Measurements from ENCODE around the gene CATSPER4. TPM values are rescaled to one million over a fixed set of nuclear protein-coding genes. Genes with fewer than 3 reads are reported as not detected.

Gene CATSPER4
- total RNA-seq, 1 experiment from 2014 or later = 0.35 TPM

DNA sequence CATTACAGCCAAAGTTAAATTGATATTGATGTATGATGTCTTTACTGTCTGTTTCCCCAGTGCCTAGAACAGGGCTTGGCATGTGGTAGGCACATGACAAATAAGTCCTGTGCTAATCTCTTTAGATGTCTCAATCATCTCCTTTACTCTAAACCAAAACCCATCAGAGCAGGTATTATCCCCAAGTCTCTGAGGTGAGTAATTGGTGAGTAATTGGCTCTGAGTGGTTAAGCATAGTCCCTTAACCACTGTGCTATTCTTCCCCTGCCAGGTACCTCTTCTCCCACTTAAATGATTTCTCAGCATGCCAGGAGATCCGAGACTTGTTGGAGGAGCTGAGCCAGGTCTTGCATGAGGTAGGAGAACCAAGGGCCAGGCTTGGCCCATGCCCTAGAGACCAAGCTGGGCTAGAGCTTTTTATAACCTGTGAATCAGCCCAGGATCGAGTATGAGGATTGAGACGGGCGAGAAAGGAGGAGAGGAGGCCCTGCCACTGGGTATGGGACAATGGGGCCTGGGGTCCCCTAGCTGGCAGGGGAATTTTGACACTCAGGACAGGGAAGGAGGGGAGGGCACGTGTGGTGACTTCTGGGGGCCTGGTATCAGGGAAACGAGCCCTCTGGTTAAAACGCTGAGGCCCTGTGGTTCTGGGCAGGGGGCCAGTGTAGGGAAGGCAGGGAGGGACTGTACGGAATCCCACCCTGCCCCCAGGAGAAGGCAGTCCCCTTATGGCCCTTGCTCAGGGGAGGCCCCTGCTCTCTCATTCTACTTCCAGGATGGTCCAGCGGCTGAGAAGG lies 8.6 kb upstream of the CATSPER4 start (continued):
- TF ChIP-seq, protein P1, sequence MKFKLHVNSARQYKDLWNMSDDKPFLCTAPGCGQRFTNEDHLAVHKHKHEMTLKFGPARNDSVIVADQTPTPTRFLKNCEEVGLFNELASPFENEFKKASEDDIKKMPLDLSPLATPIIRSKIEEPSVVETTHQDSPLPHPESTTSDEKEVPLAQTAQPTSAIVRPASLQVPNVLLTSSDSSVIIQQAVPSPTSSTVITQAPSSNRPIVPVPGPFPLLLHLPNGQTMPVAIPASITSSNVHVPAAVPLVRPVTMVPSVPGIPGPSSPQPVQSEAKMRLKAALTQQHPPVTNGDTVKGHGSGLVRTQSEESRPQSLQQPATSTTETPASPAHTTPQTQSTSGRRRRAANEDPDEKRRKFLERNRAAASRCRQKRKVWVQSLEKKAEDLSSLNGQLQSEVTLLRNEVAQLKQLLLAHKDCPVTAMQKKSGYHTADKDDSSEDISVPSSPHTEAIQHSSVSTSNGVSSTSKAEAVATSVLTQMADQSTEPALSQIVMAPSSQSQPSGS (CRISPR knock-in tag; IDR thresholded peaks at IDR 0.05; ENCODE audit: borderline replicate concordance, low read depth) = no peak
- TF ChIP-seq, protein P2, sequence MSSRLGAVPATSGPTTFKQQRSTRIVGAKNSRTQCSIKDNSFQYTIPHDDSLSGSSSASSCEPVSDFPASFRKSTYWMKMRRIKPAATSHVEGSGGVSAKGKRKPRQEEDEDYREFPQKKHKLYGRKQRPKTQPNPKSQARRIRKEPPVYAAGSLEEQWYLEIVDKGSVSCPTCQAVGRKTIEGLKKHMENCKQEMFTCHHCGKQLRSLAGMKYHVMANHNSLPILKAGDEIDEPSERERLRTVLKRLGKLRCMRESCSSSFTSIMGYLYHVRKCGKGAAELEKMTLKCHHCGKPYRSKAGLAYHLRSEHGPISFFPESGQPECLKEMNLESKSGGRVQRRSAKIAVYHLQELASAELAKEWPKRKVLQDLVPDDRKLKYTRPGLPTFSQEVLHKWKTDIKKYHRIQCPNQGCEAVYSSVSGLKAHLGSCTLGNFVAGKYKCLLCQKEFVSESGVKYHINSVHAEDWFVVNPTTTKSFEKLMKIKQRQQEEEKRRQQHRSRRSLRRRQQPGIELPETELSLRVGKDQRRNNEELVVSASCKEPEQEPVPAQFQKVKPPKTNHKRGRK (CRISPR knock-in tag; IDR thresholded peaks at IDR 0.05; ENCODE audit: borderline replicate concordance) = no peak
- TF ChIP-seq PRRX2 (CRISPR knock-in tag; IDR thresholded peaks at IDR 0.05) = no peak

DNA sequence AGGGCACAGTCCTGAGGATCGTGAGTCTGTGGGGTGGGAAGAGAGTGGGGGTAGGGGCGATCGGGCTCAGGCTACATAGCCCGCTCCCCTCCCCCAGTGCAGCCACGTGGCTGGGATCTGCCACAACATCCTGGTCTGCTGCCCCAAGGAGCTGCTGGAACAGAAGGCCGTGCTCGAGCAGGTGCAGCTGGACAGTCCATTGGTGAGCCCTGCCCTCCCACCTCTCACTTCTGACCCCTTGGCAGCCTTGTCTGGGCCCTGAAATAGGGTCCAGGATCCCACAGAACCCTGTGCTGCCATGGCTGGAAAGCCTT lies 8.1 kb upstream of the CATSPER4 start:
- ATAC-seq = no peak
- peaks cover 8% of the 10 kb centered on the region for H3K4me1 Mint-ChIP-seq
- 0 out of 2 replicates have a peak, but pooled peaks cover 5% of the 10 kb centered on the region for H3K36me3 Mint-ChIP-seq
- no peak for TF ChIP-seq GTF2I (CRISPR knock-in tag; conservative IDR thresholded peaks at IDR 0.05)
- TF ChIP-seq, protein P3, sequence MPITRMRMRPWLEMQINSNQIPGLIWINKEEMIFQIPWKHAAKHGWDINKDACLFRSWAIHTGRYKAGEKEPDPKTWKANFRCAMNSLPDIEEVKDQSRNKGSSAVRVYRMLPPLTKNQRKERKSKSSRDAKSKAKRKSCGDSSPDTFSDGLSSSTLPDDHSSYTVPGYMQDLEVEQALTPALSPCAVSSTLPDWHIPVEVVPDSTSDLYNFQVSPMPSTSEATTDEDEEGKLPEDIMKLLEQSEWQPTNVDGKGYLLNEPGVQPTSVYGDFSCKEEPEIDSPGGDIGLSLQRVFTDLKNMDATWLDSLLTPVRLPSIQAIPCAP (CRISPR knock-in tag; IDR thresholded peaks at IDR 0.05) = no peak
- TF ChIP-seq, protein P4, sequence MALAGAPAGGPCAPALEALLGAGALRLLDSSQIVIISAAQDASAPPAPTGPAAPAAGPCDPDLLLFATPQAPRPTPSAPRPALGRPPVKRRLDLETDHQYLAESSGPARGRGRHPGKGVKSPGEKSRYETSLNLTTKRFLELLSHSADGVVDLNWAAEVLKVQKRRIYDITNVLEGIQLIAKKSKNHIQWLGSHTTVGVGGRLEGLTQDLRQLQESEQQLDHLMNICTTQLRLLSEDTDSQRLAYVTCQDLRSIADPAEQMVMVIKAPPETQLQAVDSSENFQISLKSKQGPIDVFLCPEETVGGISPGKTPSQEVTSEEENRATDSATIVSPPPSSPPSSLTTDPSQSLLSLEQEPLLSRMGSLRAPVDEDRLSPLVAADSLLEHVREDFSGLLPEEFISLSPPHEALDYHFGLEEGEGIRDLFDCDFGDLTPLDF (CRISPR knock-in tag; IDR thresholded peaks at IDR 0.05) = no peak
- TF ChIP-seq, protein P5, sequence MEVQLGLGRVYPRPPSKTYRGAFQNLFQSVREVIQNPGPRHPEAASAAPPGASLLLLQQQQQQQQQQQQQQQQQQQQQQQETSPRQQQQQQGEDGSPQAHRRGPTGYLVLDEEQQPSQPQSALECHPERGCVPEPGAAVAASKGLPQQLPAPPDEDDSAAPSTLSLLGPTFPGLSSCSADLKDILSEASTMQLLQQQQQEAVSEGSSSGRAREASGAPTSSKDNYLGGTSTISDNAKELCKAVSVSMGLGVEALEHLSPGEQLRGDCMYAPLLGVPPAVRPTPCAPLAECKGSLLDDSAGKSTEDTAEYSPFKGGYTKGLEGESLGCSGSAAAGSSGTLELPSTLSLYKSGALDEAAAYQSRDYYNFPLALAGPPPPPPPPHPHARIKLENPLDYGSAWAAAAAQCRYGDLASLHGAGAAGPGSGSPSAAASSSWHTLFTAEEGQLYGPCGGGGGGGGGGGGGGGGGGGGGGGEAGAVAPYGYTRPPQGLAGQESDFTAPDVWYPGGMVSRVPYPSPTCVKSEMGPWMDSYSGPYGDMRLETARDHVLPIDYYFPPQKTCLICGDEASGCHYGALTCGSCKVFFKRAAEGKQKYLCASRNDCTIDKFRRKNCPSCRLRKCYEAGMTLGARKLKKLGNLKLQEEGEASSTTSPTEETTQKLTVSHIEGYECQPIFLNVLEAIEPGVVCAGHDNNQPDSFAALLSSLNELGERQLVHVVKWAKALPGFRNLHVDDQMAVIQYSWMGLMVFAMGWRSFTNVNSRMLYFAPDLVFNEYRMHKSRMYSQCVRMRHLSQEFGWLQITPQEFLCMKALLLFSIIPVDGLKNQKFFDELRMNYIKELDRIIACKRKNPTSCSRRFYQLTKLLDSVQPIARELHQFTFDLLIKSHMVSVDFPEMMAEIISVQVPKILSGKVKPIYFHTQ (CRISPR knock-in tag; IDR thresholded peaks at IDR 0.05) = no peak
- DNase-seq (ENCODE audit: low spot score) = no peak
- no peak overlapping the region for H3K27ac Mint-ChIP-seq
- H3K27me3 Mint-ChIP-seq (ENCODE audit: low read depth) = no peaks in the 10 kb centered on the region
- ChIA-PET POLR2A (no interaction called here), CTCF (interaction anchor here (1.1 to 3.6 kb wide), 3 partner anchors 8 to 51 kb away, joined by 3 to 25 read pairs (median 4); partner anchors contain the start of genes CATSPER4 and ZNF593)
- H3K4me3 Mint-ChIP-seq = no peak overlapping the region
- H3K9me3 Mint-ChIP-seq = no peaks in the 10 kb centered on the region

DNA sequence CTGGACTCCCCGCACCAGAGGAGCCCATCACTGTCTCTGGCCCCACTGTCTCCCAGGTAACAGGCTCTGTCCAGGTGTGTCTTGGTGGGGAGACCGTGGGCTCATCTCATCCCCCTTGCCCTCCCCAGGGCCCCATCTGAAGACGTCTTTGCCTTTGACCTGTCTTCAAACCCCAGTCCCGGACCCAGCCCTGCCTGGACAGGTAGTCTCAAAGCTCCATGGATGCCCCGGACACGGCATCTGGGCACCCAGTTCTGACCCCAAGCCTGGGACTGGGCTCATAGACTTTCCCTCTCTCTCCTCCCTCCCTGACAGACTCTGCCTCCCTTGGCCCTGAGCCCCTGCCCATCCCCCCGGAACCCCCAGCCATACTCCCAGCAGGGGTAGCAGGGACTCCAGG lies 6.3 kb upstream of the CATSPER4 start:
- DNase-seq (ENCODE audit: low spot score) (no peak), ATAC-seq (no peak)
- H3K27me3 Mint-ChIP-seq (ENCODE audit: low read depth) = no peaks in the 10 kb centered on the region
- POLR2A ChIA-PET = no interaction called here
- H3K9me3 Mint-ChIP-seq = no peaks in the 10 kb centered on the region
- H3K4me3 Mint-ChIP-seq = no peak overlapping the region
- H3K27ac Mint-ChIP-seq = no peak overlapping the region
- CTCF ChIA-PET = interaction anchor here (1.2 to 2.2 kb wide), 2 partner anchors 14 to 50 kb away, joined by 6 to 7 read pairs; partner anchors contain the start of genes CEP85 and ZNF593
- no peaks in the 10 kb centered on the region for H3K4me1 Mint-ChIP-seq
- 0 out of 2 replicates have a peak, but pooled peaks cover 5% of the 10 kb centered on the region for H3K36me3 Mint-ChIP-seq
- no peak for TF ChIP-seq ZBTB21 (CRISPR knock-in tag; IDR thresholded peaks at IDR 0.05; ENCODE audit: borderline replicate concordance)
- TF ChIP-seq, protein P6, sequence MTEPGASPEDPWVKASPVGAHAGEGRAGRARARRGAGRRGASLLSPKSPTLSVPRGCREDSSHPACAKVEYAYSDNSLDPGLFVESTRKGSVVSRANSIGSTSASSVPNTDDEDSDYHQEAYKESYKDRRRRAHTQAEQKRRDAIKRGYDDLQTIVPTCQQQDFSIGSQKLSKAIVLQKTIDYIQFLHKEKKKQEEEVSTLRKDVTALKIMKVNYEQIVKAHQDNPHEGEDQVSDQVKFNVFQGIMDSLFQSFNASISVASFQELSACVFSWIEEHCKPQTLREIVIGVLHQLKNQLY (CRISPR knock-in tag; IDR thresholded peaks at IDR 0.05) = no peak
- TF ChIP-seq CREM (CRISPR knock-in tag; IDR thresholded peaks at IDR 0.05) = no peak
- TF ChIP-seq JAZF1 (CRISPR knock-in tag; IDR thresholded peaks at IDR 0.05) = no peak
- no peak for TF ChIP-seq FOXK1 (CRISPR knock-in tag; IDR thresholded peaks at IDR 0.05)
- TF ChIP-seq SOX15 (CRISPR knock-in tag; IDR thresholded peaks at IDR 0.05) = no peak
- TF ChIP-seq ZNF416 (CRISPR knock-in tag; IDR thresholded peaks at IDR 0.05) = no peak
- TF ChIP-seq, protein P7, sequence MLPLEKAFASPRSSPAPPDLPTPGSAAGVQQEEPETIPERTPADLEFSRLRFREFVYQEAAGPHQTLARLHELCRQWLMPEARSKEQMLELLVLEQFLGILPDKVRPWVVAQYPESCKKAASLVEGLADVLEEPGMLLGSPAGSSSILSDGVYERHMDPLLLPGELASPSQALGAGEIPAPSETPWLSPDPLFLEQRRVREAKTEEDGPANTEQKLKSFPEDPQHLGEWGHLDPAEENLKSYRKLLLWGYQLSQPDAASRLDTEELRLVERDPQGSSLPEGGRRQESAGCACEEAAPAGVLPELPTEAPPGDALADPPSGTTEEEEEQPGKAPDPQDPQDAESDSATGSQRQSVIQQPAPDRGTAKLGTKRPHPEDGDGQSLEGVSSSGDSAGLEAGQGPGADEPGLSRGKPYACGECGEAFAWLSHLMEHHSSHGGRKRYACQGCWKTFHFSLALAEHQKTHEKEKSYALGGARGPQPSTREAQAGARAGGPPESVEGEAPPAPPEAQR (CRISPR knock-in tag; IDR thresholded peaks at IDR 0.05) = no peak
- no peak for TF ChIP-seq ESRRA (CRISPR knock-in tag; IDR thresholded peaks at IDR 0.05; ENCODE audit: borderline replicate concordance)
- TF ChIP-seq MYBL2 (CRISPR knock-in tag; IDR thresholded peaks at IDR 0.05) = no peak
- TF ChIP-seq, protein P8, sequence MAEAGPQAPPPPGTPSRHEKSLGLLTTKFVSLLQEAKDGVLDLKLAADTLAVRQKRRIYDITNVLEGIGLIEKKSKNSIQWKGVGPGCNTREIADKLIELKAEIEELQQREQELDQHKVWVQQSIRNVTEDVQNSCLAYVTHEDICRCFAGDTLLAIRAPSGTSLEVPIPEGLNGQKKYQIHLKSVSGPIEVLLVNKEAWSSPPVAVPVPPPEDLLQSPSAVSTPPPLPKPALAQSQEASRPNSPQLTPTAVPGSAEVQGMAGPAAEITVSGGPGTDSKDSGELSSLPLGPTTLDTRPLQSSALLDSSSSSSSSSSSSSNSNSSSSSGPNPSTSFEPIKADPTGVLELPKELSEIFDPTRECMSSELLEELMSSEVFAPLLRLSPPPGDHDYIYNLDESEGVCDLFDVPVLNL (CRISPR knock-in tag; IDR thresholded peaks at IDR 0.05; ENCODE audit: borderline replicate concordance, low read depth) = no peak
